Activated CD4-positive, alpha-beta memory T cell treated with anti-CD3 and anti-CD28 coated beads for 36 hours (primary cell): Measurements from ENCODE around the gene TRAPPC3L. TPM values are rescaled to one million over a fixed set of nuclear protein-coding genes. Genes with fewer than 3 reads are reported as not detected.

ENCODE experiments used
- CTCF ChIA-PET: fragments of 350-600 bp; sonication (Branson Sonifier 250); formaldehyde crosslinking; loops from one replicate; lab custom pipeline; 2021; ENCODE audit warnings: antibody characterized with exemption, inconsistent platforms; lab: Charles Lee
- POLR2A ChIA-PET: fragments of 350-600 bp; sonication (Branson Sonifier 250); formaldehyde crosslinking; loops from one replicate; lab custom pipeline; 2021; ENCODE audit warnings: antibody characterized with exemption; lab: Charles Lee
- DNase-seq: peaks from one replicate; pipeline ENCODE4 v3.0.0-alpha.2; 2020
- H3K27ac Mint-ChIP-seq: one replicate; pipeline ENCODE4 v1.8.0; 2021; ENCODE audit warnings: mixed read lengths
- H3K27me3 Mint-ChIP-seq: one replicate; pipeline ENCODE4 v1.8.0; 2021; ENCODE audit warnings: mixed read lengths
- H3K36me3 Mint-ChIP-seq: one replicate; pipeline ENCODE4 v1.8.0; 2021; ENCODE audit warnings: mixed read lengths
- H3K4me1 Mint-ChIP-seq: one replicate; pipeline ENCODE4 v1.8.0; 2021; ENCODE audit warnings: low read depth, mixed read lengths
- H3K4me3 Mint-ChIP-seq: one replicate; pipeline ENCODE4 v1.8.0; 2021; ENCODE audit warnings: mild to moderate bottlenecking, mixed read lengths
- H3K9me3 Mint-ChIP-seq: one replicate; pipeline ENCODE4 v1.8.0; 2021; ENCODE audit warnings: mixed read lengths
- intact Hi-C: fragments of 100-400 bp; cut with micrococcal nuclease; formaldehyde crosslinking; loops from one replicate; pipeline ENCODE4 v1.15.1; 2023
- total RNA-seq, 2 experiments: library from RNA; stranded (reverse); gene quantifications; one replicate each; pipeline ENCODE4 v1.2.3, GENCODE V29; 2021

The TRAPPC3L gene
- total RNA-seq, 2 experiments from 2014 or later: not detected

DNA sequence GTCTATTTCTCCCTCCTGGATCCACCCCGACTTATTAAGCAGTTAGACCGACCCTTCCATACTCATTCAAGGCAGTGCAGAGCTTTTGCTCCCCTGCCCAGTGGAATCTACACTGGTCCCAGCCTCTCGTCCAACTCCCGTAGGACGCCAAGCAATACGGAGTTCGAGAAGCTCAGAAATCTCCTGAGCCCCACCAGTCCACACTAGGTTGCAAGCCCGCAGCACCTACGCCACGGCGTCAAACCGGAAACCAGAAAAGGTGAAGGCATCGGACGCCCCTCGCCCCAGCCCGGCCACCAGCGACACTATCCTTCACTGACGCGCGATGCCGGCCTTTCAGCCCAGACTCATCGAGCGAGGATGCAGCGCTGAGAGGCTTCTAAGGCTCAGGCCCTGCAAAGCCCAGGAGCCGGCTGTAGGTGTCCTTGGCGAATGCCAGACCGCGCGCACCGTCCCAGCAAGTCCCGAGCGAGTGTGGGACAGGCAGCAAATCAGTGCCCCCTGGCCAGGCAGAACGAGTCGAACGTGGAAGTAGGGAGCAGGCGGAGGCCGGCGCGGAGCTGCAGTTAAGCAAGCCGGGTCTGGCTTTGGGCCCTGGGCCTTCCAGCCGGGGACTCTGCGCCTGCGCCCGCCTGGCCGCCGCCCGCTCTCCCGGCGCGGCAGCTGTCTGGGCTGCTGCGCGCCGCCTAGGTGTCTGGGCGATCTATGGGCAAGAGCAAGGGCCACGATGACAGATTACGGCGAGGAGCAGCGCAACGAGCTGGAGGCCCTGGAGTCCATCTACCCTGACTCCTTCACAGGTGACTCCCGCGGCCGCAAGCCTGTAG, 25.6 kb upstream of the TRAPPC3L start, which contains the start of gene RWDD1:
RWDD1 (plus strand) TSS at position 649 of the 827 bp plus-strand sequence; CDS start at position 728, 79 bp downstream.
- Mint-ChIP-seq H3K27ac (peak within 1 kb of the TSS; percentile 93), H3K4me1 (peaks cover 49% of the 10 kb centered on the region), H3K36me3 (peaks cover 11% of the 10 kb centered on the region), H3K27me3 (no peaks in the 10 kb centered on the region), H3K4me3 (peak within 1 kb of the TSS; percentile 97), H3K9me3 (no peaks in the 10 kb centered on the region)
- intact Hi-C loops: loop anchor here (1.0 to 10.0 kb wide), 10 partner anchors 45 to 1106 kb away; partner anchors contain the start of genes DSE, KPNA5, NUS1 and RSPH4A
- peak; percentile 99 for DNase-seq
- ChIA-PET CTCF (interaction anchor here (0.7 to 4.2 kb wide), 12 partner anchors 8 to 354 kb away, joined by 3 to 29 read pairs (median 6); partner anchors contain the start of gene RSPH4A), POLR2A (interaction anchor here (0.8 to 2.3 kb wide), 11 partner anchors 10 to 471 kb away, joined by 3 to 15 read pairs (median 3); partner anchors contain the start of genes NT5DC1, TSPYL1, TSPYL4 and ZUP1)

GRCh38 chr6:116568821-116569755, 23.6 kb upstream of the TRAPPC3L start:
- H3K27me3 Mint-ChIP-seq: peaks cover 4% of the 10 kb centered on the region
- peaks cover 42% of the 10 kb centered on the region for H3K4me1 Mint-ChIP-seq
- H3K9me3 Mint-ChIP-seq: no peaks in the 10 kb centered on the region
- no peak for DNase-seq
- H3K36me3 Mint-ChIP-seq: peaks cover 4% of the 10 kb centered on the region
- no peak overlapping the region for H3K27ac Mint-ChIP-seq
- ChIA-PET POLR2A (no interaction called here), CTCF (interaction anchor here (1.3 to 4.2 kb wide), 3 partner anchors 8 to 300 kb away, joined by 3 to 29 read pairs (median 20); no protein-coding TSS in a partner anchor)
- intact Hi-C loops: no loop called here
- no peak overlapping the region for H3K4me3 Mint-ChIP-seq

DNA sequence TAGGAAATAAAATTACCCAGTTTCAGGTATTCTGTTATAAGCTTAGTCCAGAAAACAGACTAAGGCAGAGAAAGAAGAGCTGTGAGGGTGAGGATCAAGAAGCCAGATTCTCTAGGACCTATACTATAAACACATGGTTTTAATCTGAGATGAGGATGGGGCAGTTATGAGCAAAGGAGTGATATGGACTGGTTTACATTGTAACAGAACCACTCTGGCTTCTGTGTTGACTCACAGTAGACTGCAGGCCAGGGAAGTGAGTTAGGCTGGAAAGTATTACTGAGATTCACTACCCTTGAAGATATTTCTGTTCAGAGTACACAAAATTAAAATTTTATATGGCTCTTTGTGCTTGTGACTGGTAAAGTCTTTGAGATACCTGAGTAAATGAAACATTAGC, 22.6 kb upstream of the TRAPPC3L start:
- H3K27me3 Mint-ChIP-seq: peaks cover 10% of the 10 kb centered on the region
- ChIA-PET CTCF (interaction anchor here (1.3 kb wide), 1 partner anchor 299 kb away, joined by 3 read pairs; no protein-coding TSS in a partner anchor), POLR2A (no interaction called here)
- H3K4me3 Mint-ChIP-seq: no peak overlapping the region
- peaks cover 33% of the 10 kb centered on the region for H3K4me1 Mint-ChIP-seq
- H3K27ac Mint-ChIP-seq: no peak overlapping the region
- intact Hi-C loops: no loop called here
- no peaks in the 10 kb centered on the region for H3K9me3 Mint-ChIP-seq
- DNase-seq: no peak
- no peaks in the 10 kb centered on the region for H3K36me3 Mint-ChIP-seq

DNA sequence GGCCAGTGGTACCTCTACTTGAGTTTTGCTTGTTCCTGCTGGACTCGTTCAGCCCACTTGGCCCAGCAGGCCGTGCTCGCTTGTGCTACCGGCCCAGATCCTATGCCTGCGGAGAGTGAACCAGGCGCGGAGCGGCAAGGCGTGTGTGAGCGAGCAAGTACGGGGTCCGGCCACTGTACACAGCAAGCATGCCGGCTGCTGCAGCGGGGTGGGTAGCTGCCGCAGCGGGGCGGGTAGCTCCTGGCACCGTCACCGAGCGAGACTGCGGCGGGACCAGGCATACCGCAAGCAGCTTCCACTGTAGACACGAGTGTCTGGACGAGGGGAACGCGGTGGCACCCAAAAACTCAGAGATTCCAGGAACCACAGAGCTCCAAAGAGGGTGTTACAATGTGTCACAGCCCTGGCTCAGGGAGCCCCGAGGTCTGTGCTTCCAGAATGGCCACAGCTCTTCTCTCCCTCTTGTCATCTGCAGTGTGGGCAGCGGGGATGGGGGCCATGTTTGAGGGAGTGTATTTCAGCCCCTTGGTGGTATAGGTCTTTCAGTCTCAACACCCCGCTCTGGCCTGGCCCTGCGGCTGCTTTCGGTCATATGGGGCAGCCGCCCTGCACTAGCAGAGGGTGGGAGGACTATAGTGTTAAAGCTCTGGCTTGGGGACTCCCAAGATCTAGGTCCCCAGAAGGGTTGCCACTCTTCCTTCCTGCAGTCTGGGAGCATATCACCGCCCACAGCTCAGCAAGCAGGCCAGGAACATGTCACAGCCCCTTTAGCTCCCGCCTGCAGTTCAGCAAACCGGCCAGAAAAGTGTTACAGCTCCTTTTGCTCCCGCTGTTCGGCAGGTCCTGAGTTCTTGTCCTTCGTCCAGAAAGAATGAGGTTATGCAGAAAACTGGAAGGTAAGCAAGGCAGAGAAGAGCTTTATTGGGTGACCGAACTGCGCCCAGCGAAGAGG, 19.7 kb upstream of the TRAPPC3L start:
- peak; percentile 20 for DNase-seq
- H3K4me3 Mint-ChIP-seq: no peak overlapping the region
- no peaks in the 10 kb centered on the region for H3K9me3 Mint-ChIP-seq
- intact Hi-C loops: no loop called here
- H3K27me3 Mint-ChIP-seq: peaks cover 23% of the 10 kb centered on the region
- ChIA-PET POLR2A (no interaction called here), CTCF (interaction anchor here (1.0 to 1.2 kb wide), 3 partner anchors 30 to 348 kb away, joined by 3 to 4 read pairs (median 3); no protein-coding TSS in a partner anchor)
- H3K27ac Mint-ChIP-seq: no peak overlapping the region
- peaks cover 17% of the 10 kb centered on the region for H3K4me1 Mint-ChIP-seq
- H3K36me3 Mint-ChIP-seq: no peaks in the 10 kb centered on the region

GRCh38 chr6:116564311-116564710, 18.8 kb upstream of the TRAPPC3L start:
- Mint-ChIP-seq H3K36me3 (no peaks in the 10 kb centered on the region), H3K9me3 (no peaks in the 10 kb centered on the region), H3K27me3 (peaks cover 23% of the 10 kb centered on the region), H3K4me1 (peaks cover 11% of the 10 kb centered on the region), H3K4me3 (no peak overlapping the region), H3K27ac (no peak overlapping the region)
- no peak for DNase-seq
- POLR2A ChIA-PET: no interaction called here
- CTCF ChIA-PET: interaction anchor here (2.6 kb wide), 1 partner anchor 30 kb away, joined by 23 read pairs; no protein-coding TSS in a partner anchor
- intact Hi-C loops: no loop called here

DNA sequence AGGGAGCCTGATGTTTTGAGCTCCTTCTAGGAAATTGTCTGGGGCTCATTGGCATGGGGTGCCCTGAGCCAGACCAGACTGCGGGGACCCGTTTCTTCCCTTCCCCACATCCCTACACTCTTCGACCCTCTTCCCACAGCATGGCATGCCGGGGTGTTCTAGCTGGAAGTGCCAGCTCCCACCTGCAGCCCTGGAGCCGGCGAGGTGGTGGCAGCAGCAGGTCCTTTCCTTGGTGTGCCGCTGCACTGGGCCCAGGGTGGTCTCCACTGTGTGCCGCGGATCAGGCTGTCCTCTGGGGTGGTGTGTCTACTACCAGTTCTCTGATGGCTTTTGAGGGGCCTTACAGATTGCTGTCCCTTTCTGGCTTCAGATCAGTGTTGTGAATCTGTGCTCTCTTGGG, 18.3 kb upstream of the TRAPPC3L start:
- DNase-seq: no peak
- Mint-ChIP-seq H3K27me3 (peaks cover 23% of the 10 kb centered on the region), H3K27ac (no peak overlapping the region), H3K4me3 (no peak overlapping the region), H3K36me3 (no peaks in the 10 kb centered on the region), H3K9me3 (no peaks in the 10 kb centered on the region), H3K4me1 (peaks cover 6% of the 10 kb centered on the region)
- intact Hi-C loops: no loop called here
- ChIA-PET CTCF (interaction anchor here (1.5 to 2.6 kb wide), 5 partner anchors 7 to 295 kb away, joined by 6 to 23 read pairs (median 9); partner anchors contain the start of genes CALHM4 and RWDD1), POLR2A (no interaction called here)

DNA sequence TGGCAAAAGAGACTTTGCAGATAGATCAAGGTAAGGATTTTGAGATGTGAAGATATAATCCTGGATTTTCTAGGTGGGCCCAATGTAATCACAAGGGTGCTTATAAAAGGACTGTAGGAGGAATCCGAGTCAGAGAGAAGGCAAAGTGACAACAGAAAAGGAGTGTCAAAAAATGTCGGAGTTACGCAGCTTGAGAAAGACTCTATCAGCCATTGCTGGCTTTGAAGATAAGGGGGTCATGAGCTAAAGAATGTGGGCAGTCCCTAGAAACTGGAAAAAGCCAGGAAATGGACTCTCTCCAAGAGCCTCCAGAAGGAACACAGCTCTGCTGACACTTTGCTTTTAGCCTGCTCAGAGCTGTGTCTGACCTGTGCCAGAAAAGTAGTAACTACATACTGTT, 17.1 kb upstream of the TRAPPC3L start:
- Mint-ChIP-seq H3K4me3 (no peak overlapping the region), H3K36me3 (no peaks in the 10 kb centered on the region), H3K9me3 (no peaks in the 10 kb centered on the region), H3K27me3 (peaks cover 23% of the 10 kb centered on the region), H3K27ac (no peak overlapping the region), H3K4me1 (peaks cover 2% of the 10 kb centered on the region)
- no peak for DNase-seq
- CTCF ChIA-PET: interaction anchor here (0.6 to 2.6 kb wide), 14 partner anchors 9 to 458 kb away, joined by 3 to 23 read pairs (median 4); partner anchors contain the start of genes CALHM4, RWDD1 and TRAPPC3L
- intact Hi-C loops: no loop called here
- POLR2A ChIA-PET: no interaction called here

GRCh38 chr6:116562019-116562403, 16.5 kb upstream of the TRAPPC3L start:
- no peaks in the 10 kb centered on the region for H3K9me3 Mint-ChIP-seq
- H3K4me3 Mint-ChIP-seq: no peak overlapping the region
- intact Hi-C loops: no loop called here
- POLR2A ChIA-PET: no interaction called here
- H3K27me3 Mint-ChIP-seq: peaks cover 23% of the 10 kb centered on the region
- no peak overlapping the region for H3K27ac Mint-ChIP-seq
- no peaks in the 10 kb centered on the region for H3K36me3 Mint-ChIP-seq
- no peak for DNase-seq
- H3K4me1 Mint-ChIP-seq: peaks cover 2% of the 10 kb centered on the region
- CTCF ChIA-PET: interaction anchor here (0.6 to 2.6 kb wide), 12 partner anchors 8 to 457 kb away, joined by 3 to 23 read pairs (median 6); partner anchors contain the start of genes CALHM4, RWDD1 and TRAPPC3L

DNA sequence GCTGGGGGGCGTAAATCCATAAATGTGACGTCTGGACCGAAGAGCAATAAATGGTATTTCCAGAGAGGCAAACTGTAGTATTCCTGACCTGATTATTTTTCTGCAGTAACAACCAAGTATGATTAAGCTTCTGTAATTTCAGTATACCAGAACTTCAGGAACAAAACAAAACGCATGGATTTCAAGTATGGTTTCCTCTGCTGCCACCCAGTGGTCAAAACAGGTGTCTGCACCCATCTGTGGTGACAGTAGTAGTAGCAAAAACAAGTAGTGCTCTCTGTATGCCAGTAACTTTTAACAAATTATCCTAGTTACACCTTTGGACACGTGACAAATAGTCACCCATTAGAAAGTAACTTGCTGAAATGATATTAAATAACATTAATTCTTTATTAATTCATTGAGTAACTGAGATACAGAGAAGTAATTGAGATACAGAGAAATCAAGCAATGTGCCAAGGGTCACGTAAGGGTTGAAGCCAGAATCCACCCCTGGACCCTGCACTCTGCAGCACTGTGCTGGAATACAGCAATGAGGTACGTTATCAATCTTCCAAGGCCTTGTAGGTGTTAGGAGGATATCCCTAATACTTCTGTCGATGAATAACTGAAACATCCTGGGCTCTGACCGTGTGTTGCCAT, 16.0 kb upstream of the TRAPPC3L start:
- no peak overlapping the region for H3K27ac Mint-ChIP-seq
- H3K27me3 Mint-ChIP-seq: peaks cover 23% of the 10 kb centered on the region
- H3K4me3 Mint-ChIP-seq: no peak overlapping the region
- POLR2A ChIA-PET: no interaction called here
- CTCF ChIA-PET: interaction anchor here (0.7 to 4.1 kb wide), 37 partner anchors 10 to 344 kb away, joined by 3 to 38 read pairs (median 4); partner anchors contain the start of genes RSPH4A, RWDD1, TRAPPC3L and TSPYL1
- intact Hi-C loops: loop anchor here (1.0 kb wide), 2 partner anchors 25 to 343 kb away; no protein-coding TSS in a partner anchor
- peaks cover 2% of the 10 kb centered on the region for H3K4me1 Mint-ChIP-seq
- peak; percentile 76 for DNase-seq
- H3K36me3 Mint-ChIP-seq: no peaks in the 10 kb centered on the region
- no peaks in the 10 kb centered on the region for H3K9me3 Mint-ChIP-seq

DNA sequence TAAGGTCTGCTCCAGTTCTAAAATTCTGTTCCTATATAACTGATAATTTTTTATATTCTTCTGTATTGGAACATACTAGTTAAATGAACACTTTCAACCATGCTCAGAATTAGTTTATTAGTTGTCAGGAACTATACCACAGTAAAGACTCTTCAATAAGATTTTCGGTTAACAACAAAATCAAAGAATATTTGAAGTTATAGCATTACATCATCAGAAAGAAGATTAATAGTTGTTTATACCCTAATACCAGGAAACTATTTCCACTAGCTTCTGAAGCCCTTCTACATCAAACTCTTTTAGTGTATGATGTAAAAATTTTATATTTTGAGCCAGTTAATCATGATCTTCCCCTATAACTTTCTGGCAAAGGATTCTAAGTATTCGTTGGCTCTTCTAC, 14.6 kb upstream of the TRAPPC3L start:
- Mint-ChIP-seq H3K4me1 (peaks cover 2% of the 10 kb centered on the region), H3K36me3 (no peaks in the 10 kb centered on the region), H3K9me3 (no peaks in the 10 kb centered on the region), H3K27me3 (peaks cover 23% of the 10 kb centered on the region), H3K27ac (no peak overlapping the region), H3K4me3 (no peak overlapping the region)
- DNase-seq: no peak
- CTCF ChIA-PET: interaction anchor here (0.8 to 4.1 kb wide), 20 partner anchors 11 to 342 kb away, joined by 3 to 38 read pairs (median 5); partner anchors contain the start of genes RWDD1 and TRAPPC3L
- intact Hi-C loops: no loop called here
- POLR2A ChIA-PET: interaction anchor here (1.0 kb wide), 1 partner anchor 12 kb away, joined by 3 read pairs; the partner anchor contains the start of gene RWDD1
